ENCODE data around the gene MAPRE2.

DNA sequence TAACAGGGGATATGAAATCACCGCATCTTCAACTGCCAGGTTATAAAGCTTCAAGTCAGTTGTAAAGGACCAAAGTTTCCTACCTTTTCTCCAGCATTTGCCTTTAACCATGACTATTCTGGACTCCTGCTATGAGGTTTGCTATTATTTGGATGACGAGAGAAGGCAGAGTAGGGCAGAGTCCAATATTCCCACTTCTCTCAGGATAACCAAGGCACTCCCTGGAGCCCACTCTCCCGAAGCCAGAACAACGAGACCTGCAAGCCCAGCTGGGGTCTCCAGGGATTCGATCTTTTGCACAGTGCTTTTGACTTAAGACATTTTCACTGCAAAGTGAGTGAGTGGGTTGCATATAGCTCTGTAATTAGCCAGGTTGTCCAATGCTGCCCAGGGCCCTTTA, 122.5 kb downstream of the MAPRE2 start:
- TF ChIP-seq, protein P1, sequence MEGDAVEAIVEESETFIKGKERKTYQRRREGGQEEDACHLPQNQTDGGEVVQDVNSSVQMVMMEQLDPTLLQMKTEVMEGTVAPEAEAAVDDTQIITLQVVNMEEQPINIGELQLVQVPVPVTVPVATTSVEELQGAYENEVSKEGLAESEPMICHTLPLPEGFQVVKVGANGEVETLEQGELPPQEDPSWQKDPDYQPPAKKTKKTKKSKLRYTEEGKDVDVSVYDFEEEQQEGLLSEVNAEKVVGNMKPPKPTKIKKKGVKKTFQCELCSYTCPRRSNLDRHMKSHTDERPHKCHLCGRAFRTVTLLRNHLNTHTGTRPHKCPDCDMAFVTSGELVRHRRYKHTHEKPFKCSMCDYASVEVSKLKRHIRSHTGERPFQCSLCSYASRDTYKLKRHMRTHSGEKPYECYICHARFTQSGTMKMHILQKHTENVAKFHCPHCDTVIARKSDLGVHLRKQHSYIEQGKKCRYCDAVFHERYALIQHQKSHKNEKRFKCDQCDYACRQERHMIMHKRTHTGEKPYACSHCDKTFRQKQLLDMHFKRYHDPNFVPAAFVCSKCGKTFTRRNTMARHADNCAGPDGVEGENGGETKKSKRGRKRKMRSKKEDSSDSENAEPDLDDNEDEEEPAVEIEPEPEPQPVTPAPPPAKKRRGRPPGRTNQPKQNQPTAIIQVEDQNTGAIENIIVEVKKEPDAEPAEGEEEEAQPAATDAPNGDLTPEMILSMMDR (IDR thresholded peaks at IDR 0.05): no peak
- TF ChIP-seq POLR2A (IDR thresholded peaks at IDR 0.05): no peak

All from adrenal gland (tissue), 5 donors.